Neural progenitor cell (in vitro differentiated cells): ENCODE measurements around the gene PRODH2. TPM values are rescaled to one million over a fixed set of nuclear protein-coding genes. Genes with fewer than 3 reads are reported as not detected.

Source experiments
- DNase-seq: peaks from one replicate; pipeline ENCODE4 v3.0.0-alpha.2; 2016; ENCODE audit warnings: low spot score
- H2AFZ ChIP-seq: fragments of 200-600 bp; sonication (generic); replicated peaks from 2 replicates; pipeline ENCODE4 v1.6.1; 2016; ENCODE audit warnings: antibody characterized with exemption
- H3F3A ChIP-seq: fragments of 200-600 bp; sonication (generic); 2 replicates; pipeline ENCODE4 v1.6.1; 2016; ENCODE audit warnings: antibody characterized with exemption, low read depth
- H3K27ac ChIP-seq: fragments of 200-600 bp; sonication (generic); 2 replicates; pipeline ENCODE4 v1.5.1; 2016; ENCODE audit warnings: mild to moderate bottlenecking
- H3K27me3 ChIP-seq: fragments of 200-600 bp; sonication (generic); 2 replicates; pipeline ENCODE4 v1.6.1; 2016; ENCODE audit warnings: mild to moderate bottlenecking, moderate library complexity
- H3K36me3 ChIP-seq: fragments of 200-600 bp; sonication (generic); 2 replicates; pipeline ENCODE4 v1.5.1; 2016
- H3K4me1 ChIP-seq: fragments of 200-600 bp; sonication (generic); 2 replicates; pipeline ENCODE4 v1.6.1; 2016; ENCODE audit warnings: mixed run types
- H3K4me2 ChIP-seq: fragments of 200-600 bp; sonication (generic); 2 replicates; pipeline ENCODE4 v1.6.1; 2016
- H3K4me3 ChIP-seq: fragments of 200-600 bp; sonication (generic); 2 replicates; pipeline ENCODE4 v1.5.1; 2016
- H3K79me2 ChIP-seq: fragments of 200-600 bp; sonication (generic); 2 replicates; pipeline ENCODE4 v1.6.1; 2016; ENCODE audit warnings: low read depth
- H3K9ac ChIP-seq: fragments of 200-600 bp; sonication (generic); 2 replicates; pipeline ENCODE4 v1.6.1; 2016
- H3K9me3 ChIP-seq: fragments of 200-600 bp; sonication (generic); 2 replicates; pipeline ENCODE4 v1.5.1; 2016; ENCODE audit warnings: low read depth
- H4K20me1 ChIP-seq: fragments of 200-600 bp; sonication (generic); 2 replicates; pipeline ENCODE4 v1.6.1; 2016; ENCODE audit warnings: low read depth
- H3K27ac Mint-ChIP-seq: 3 replicates; pipeline ENCODE4 v1.8.0; 2021; ENCODE audit warnings: mixed read lengths
- H3K27me3 Mint-ChIP-seq: 2 replicates; pipeline ENCODE4 v1.8.0; 2022; ENCODE audit warnings: low read depth, mild to moderate bottlenecking, inconsistent platforms, moderate library complexity, mixed read lengths; ENCODE audit not compliant: insufficient read depth
- H3K36me3 Mint-ChIP-seq: 3 replicates; pipeline ENCODE4 v1.8.0; 2021; ENCODE audit warnings: mixed read lengths
- H3K4me1 Mint-ChIP-seq: 3 replicates; pipeline ENCODE4 v1.8.0; 2021; ENCODE audit warnings: mixed read lengths
- H3K4me3 Mint-ChIP-seq: 3 replicates; pipeline ENCODE4 v1.8.0; 2021; ENCODE audit warnings: mild to moderate bottlenecking, moderate library complexity, mixed read lengths
- H3K9me3 Mint-ChIP-seq: 3 replicates; pipeline ENCODE4 v1.8.0; 2020; ENCODE audit warnings: mixed read lengths
- CTCF ChIP-seq: fragments of 200-600 bp; sonication (generic); IDR thresholded peaks from 2 replicates; pipeline ENCODE4 v1.5.1; 2017; ENCODE audit warnings: antibody characterized with exemption, mild to moderate bottlenecking
- EZH2 ChIP-seq: fragments of 200-600 bp; sonication (generic); IDR thresholded peaks from 2 replicates; pipeline ENCODE4 v1.6.1; 2017; ENCODE audit warnings: antibody characterized with exemption, mild to moderate bottlenecking, moderate library complexity
- EZH2phosphoT487 ChIP-seq: fragments of 200-600 bp; sonication (generic); IDR thresholded peaks from 2 replicates; pipeline ENCODE4 v1.6.1; 2017; ENCODE audit warnings: antibody characterized with exemption
- total RNA-seq: library from RNA; depleted of rRNA; stranded (reverse); fragments of >200 nt; gene quantifications from 2 replicates; pipeline ENCODE4 v1.2.3, GENCODE V29; 2015; ENCODE audit warnings: low replicate concordance

PRODH2 gene
- total RNA-seq, 1 donor from 2014 or later: not detected

GRCh38 chr19:35860436-35860817, 47.8 kb upstream of the PRODH2 start:
- peaks cover 34% of the 10 kb centered on the region for H3F3A ChIP-seq
- H3K4me1 ChIP-seq: peaks cover 23% of the 10 kb centered on the region
- no peak overlapping the region for H3K27ac ChIP-seq
- no peak for DNase-seq
- peak overlapping the region; percentile 49 for H3K4me3 ChIP-seq
- Mint-ChIP-seq H3K4me3 (peak overlapping the region; percentile 84), H3K27ac (no peak overlapping the region), H3K4me1 (peaks cover 53% of the 10 kb centered on the region), H3K36me3 (peaks cover 13% of the 10 kb centered on the region), H3K27me3 (peaks cover 17% of the 10 kb centered on the region), H3K9me3 (no peaks in the 10 kb centered on the region)
- no peaks in the 10 kb centered on the region for H3K9me3 ChIP-seq
- TF ChIP-seq EZH2phosphoT487 (peak; percentile 35), EZH2 (no peak)
- H2AFZ ChIP-seq: no peak overlapping the region
- peaks cover 72% of the 10 kb centered on the region for H3K27me3 ChIP-seq
- peaks cover 8% of the 10 kb centered on the region for H4K20me1 ChIP-seq
- H3K36me3 ChIP-seq: no peaks in the 10 kb centered on the region
- H3K79me2 ChIP-seq: no peaks in the 10 kb centered on the region
- no peak overlapping the region for H3K9ac ChIP-seq
- peak overlapping the region; percentile 94 for H3K4me2 ChIP-seq

DNA sequence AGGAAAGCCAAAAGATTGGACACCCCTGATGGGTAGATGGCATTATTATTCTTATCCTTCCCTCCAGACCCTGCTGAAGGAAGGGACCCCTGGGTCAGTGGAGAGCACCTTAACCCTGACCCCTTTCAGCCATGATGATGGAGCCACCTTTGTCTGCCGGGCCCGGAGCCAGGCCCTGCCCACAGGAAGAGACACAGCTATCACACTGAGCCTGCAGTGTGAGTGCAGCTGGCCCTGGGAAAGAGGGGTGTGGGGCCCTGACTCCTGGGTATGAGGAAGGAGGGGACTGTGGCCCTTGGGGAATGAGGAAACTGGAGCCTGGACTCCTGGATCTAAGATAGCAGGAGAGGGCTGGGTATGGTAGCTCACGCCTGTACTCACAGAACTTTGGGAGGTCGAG, 46.8 kb upstream of the PRODH2 start:
- TF ChIP-seq CTCF: no peak
- TF ChIP-seq EZH2: no peak
- Histone ChIP-seq H2AFZ (no peak overlapping the region), H4K20me1 (peaks cover 8% of the 10 kb centered on the region), H3K9ac (no peak overlapping the region), H3K4me2 (no peak overlapping the region), H3K9me3 (no peaks in the 10 kb centered on the region), H3K4me3 (no peak overlapping the region), H3K79me2 (no peaks in the 10 kb centered on the region), H3F3A (peaks cover 41% of the 10 kb centered on the region), H3K4me1 (peaks cover 29% of the 10 kb centered on the region), H3K36me3 (no peaks in the 10 kb centered on the region), H3K27ac (no peak overlapping the region), H3K27me3 (peaks cover 82% of the 10 kb centered on the region)
- no peak for DNase-seq
- H3K27ac Mint-ChIP-seq: no peak overlapping the region
- peak overlapping the region; percentile 36 for H3K4me3 Mint-ChIP-seq
- peaks cover 63% of the 10 kb centered on the region for H3K4me1 Mint-ChIP-seq
- H3K36me3 Mint-ChIP-seq: peaks cover 7% of the 10 kb centered on the region
- H3K9me3 Mint-ChIP-seq: no peaks in the 10 kb centered on the region
- peaks cover 22% of the 10 kb centered on the region for H3K27me3 Mint-ChIP-seq

- no peaks in the 10 kb centered on the region for H3K9me3 Mint-ChIP-seq
- H3K4me3 ChIP-seq: no peak overlapping the region
- peaks cover 8% of the 10 kb centered on the region for H4K20me1 ChIP-seq
- H3K36me3 ChIP-seq: no peaks in the 10 kb centered on the region
- H3F3A ChIP-seq: peaks cover 41% of the 10 kb centered on the region
- H2AFZ ChIP-seq: no peak overlapping the region
- peaks cover 91% of the 10 kb centered on the region for H3K27me3 ChIP-seq
- H3K9me3 ChIP-seq: no peaks in the 10 kb centered on the region
- H3K27ac ChIP-seq: no peak overlapping the region
- no peaks in the 10 kb centered on the region for H3K79me2 ChIP-seq
- no peak for TF ChIP-seq EZH2phosphoT487
- TF ChIP-seq CTCF: no peak
- no peak for TF ChIP-seq EZH2
- no peak overlapping the region for H3K9ac ChIP-seq
- peak overlapping the region; percentile 95 for H3K4me3 Mint-ChIP-seq
- DNase-seq: no peak
- H3K27me3 Mint-ChIP-seq: peaks cover 18% of the 10 kb centered on the region
- H3K36me3 Mint-ChIP-seq: peaks cover 3% of the 10 kb centered on the region
- no peak overlapping the region for H3K4me2 ChIP-seq
- peaks cover 29% of the 10 kb centered on the region for H3K4me1 ChIP-seq
- H3K4me1 Mint-ChIP-seq: peaks cover 66% of the 10 kb centered on the region
- H3K27ac Mint-ChIP-seq: no peak overlapping the region
These were observed 45.7 kb upstream of the PRODH2 start for GRCh38 chr19:35858311-35858710.

GRCh38 chr19:35856546-35857149, 44.0 kb upstream of the PRODH2 start, which contains the start of gene KIRREL2:
TSS of gene KIRREL2 (plus strand) at chr19:35856911. CDS start at chr19:35857120, 209 bp downstream.
- Histone ChIP-seq H3K9ac (no peak within 1 kb of the TSS), H3F3A (peaks cover 39% of the 10 kb centered on the region), H3K79me2 (no peaks in the 10 kb centered on the region), H2AFZ (peak within 1 kb of the TSS; percentile 83), H3K27me3 (peaks cover 95% of the 10 kb centered on the region), H3K4me3 (peak within 1 kb of the TSS; percentile 72), H3K4me1 (peaks cover 23% of the 10 kb centered on the region), H4K20me1 (peaks cover 8% of the 10 kb centered on the region), H3K27ac (no peak within 1 kb of the TSS), H3K36me3 (no peaks in the 10 kb centered on the region), H3K4me2 (peak within 1 kb of the TSS; percentile 99), H3K9me3 (no peaks in the 10 kb centered on the region)
- peaks cover 70% of the 10 kb centered on the region for H3K4me1 Mint-ChIP-seq
- H3K4me3 Mint-ChIP-seq: peak within 1 kb of the TSS; percentile 95
- peaks cover 23% of the 10 kb centered on the region for H3K27me3 Mint-ChIP-seq
- TF ChIP-seq EZH2phosphoT487 (no peak), CTCF (no peak), EZH2 (no peak)
- H3K27ac Mint-ChIP-seq: peak within 1 kb of the TSS; percentile 95
- H3K9me3 Mint-ChIP-seq: no peaks in the 10 kb centered on the region
- H3K36me3 Mint-ChIP-seq: no peaks in the 10 kb centered on the region
- DNase-seq: peak; percentile 82
